H9 (cell line): ENCODE data around the gene XNDC1N. TPM values are rescaled to one million over a fixed set of nuclear protein-coding genes. Genes with fewer than 3 reads are reported as not detected.

ENCODE experiments used
- DNase-seq: peaks from one replicate; pipeline ENCODE4 v3.0.0-alpha.2; 2017
- H2AFZ ChIP-seq: one replicate; pipeline ENCODE4 v1.6.1; 2013; ENCODE audit warnings: mild to moderate bottlenecking, low read length, control low read depth, moderate library complexity
- H2AK5ac ChIP-seq: 2 replicates; pipeline ENCODE4 v1.6.1; 2013; ENCODE audit warnings: low read length, control low read depth, mixed read lengths; ENCODE audit not compliant: insufficient read length
- H2BK120ac ChIP-seq: one replicate; pipeline ENCODE4 v1.6.1; 2013; ENCODE audit warnings: low read depth, mild to moderate bottlenecking, low read length, control low read depth, inconsistent platforms; ENCODE audit not compliant: poor library complexity, severe bottlenecking
- H2BK12ac ChIP-seq: 2 replicates; pipeline ENCODE4 v1.6.1; 2013; ENCODE audit warnings: low read length, control low read depth, mixed read lengths, low read depth; ENCODE audit not compliant: insufficient read length
- H2BK15ac ChIP-seq: 2 replicates; pipeline ENCODE4 v1.6.1; 2013; ENCODE audit warnings: low read depth, low read length, control low read depth
- H2BK20ac ChIP-seq: one replicate; pipeline ENCODE4 v1.6.1; 2013; ENCODE audit warnings: low read depth, mild to moderate bottlenecking, low read length, control low read depth, inconsistent platforms; ENCODE audit not compliant: poor library complexity, severe bottlenecking
- H2BK5ac ChIP-seq: 2 replicates; pipeline ENCODE4 v1.6.1; 2013; ENCODE audit warnings: low read length, control low read depth, mixed read lengths; ENCODE audit not compliant: insufficient read length
- H3K14ac ChIP-seq: 2 replicates; pipeline ENCODE4 v1.6.1; 2013; ENCODE audit warnings: low read length, control low read depth; ENCODE audit not compliant: insufficient read depth
- H3K18ac ChIP-seq: 2 replicates; pipeline ENCODE4 v1.6.1; 2013; ENCODE audit warnings: low read depth, mild to moderate bottlenecking, mixed read lengths, low read length, control low read depth; ENCODE audit not compliant: insufficient read length
- H3K23ac ChIP-seq: 2 replicates; pipeline ENCODE4 v1.6.1; 2013; ENCODE audit warnings: low read length, control low read depth, mixed read lengths, low read depth; ENCODE audit not compliant: insufficient read length
- H3K23me2 ChIP-seq: 2 replicates; pipeline ENCODE4 v1.6.1; 2013; ENCODE audit warnings: low read depth, mild to moderate bottlenecking, mixed read lengths, low read length, control low read depth; ENCODE audit not compliant: insufficient read length, poor library complexity, severe bottlenecking
- H3K27ac ChIP-seq: 2 replicates; pipeline ENCODE4 v1.5.1; 2013; ENCODE audit warnings: low read length, control low read depth, mixed read lengths, low read depth; ENCODE audit not compliant: insufficient read length
- H3K27me3 ChIP-seq: 2 replicates; pipeline ENCODE4 v1.6.1; 2013; ENCODE audit warnings: low read length, control low read depth, inconsistent platforms; ENCODE audit not compliant: insufficient read depth
- H3K4ac ChIP-seq: 2 replicates; pipeline ENCODE4 v1.6.1; 2013; ENCODE audit warnings: low read depth, mild to moderate bottlenecking, control low read depth, inconsistent platforms, low read length, moderate library complexity
- H3K4me1 ChIP-seq: 2 replicates; pipeline ENCODE4 v1.6.1; 2013; ENCODE audit warnings: low read length, control low read depth, inconsistent platforms; ENCODE audit not compliant: insufficient read depth
- H3K4me2 ChIP-seq: 2 replicates; pipeline ENCODE4 v1.6.1; 2013; ENCODE audit warnings: low read length, control low read depth, mixed read lengths; ENCODE audit not compliant: insufficient read length, insufficient read depth
- H3K56ac ChIP-seq: 2 replicates; pipeline ENCODE4 v1.6.1; 2013; ENCODE audit warnings: low read depth, mild to moderate bottlenecking, mixed read lengths, low read length, control low read depth; ENCODE audit not compliant: insufficient read length
- H3K79me1 ChIP-seq: 2 replicates; pipeline ENCODE4 v1.6.1; 2013; ENCODE audit warnings: low read depth, mild to moderate bottlenecking, moderate library complexity, low read length, control low read depth, inconsistent platforms; ENCODE audit not compliant: insufficient read depth, poor library complexity, severe bottlenecking
- H3K79me2 ChIP-seq: 2 replicates; pipeline ENCODE4 v1.6.1; 2013; ENCODE audit warnings: low read length, control low read depth, inconsistent platforms; ENCODE audit not compliant: insufficient read depth
- H3K9ac ChIP-seq: 2 replicates; pipeline ENCODE4 v1.6.1; 2013; ENCODE audit warnings: low read length, control low read depth, mixed read lengths; ENCODE audit not compliant: insufficient read length; ENCODE audit errors: extremely low read depth
- H3K9me3 ChIP-seq: one replicate; pipeline ENCODE4 v1.6.1; 2013; ENCODE audit warnings: low read depth, low read length, inconsistent platforms; ENCODE audit not compliant: control insufficient read depth
- H3T11ph ChIP-seq: one replicate; pipeline ENCODE4 v1.6.1; 2013; ENCODE audit warnings: mild to moderate bottlenecking, low read length, control low read depth, inconsistent platforms
- H4K20me1 ChIP-seq: one replicate; pipeline ENCODE4 v1.6.1; 2013; ENCODE audit not compliant: control insufficient read depth, insufficient read length, insufficient read depth
- H4K5ac ChIP-seq: 2 replicates; pipeline ENCODE4 v1.6.1; 2013; ENCODE audit warnings: low read depth, mild to moderate bottlenecking, mixed read lengths, low read length, control low read depth; ENCODE audit not compliant: insufficient read length
- H4K8ac ChIP-seq: replicated peaks from 2 replicates; pipeline ENCODE4 v1.6.1; 2013; ENCODE audit warnings: low read length, control low read depth, mixed read lengths, low read depth; ENCODE audit not compliant: insufficient read length
- H4K91ac ChIP-seq: 2 replicates; pipeline ENCODE4 v1.6.1; 2013; ENCODE audit warnings: low read depth, mild to moderate bottlenecking, moderate library complexity, mixed read lengths, low read length, control low read depth; ENCODE audit not compliant: insufficient read length
- H3K27ac Mint-ChIP-seq, 3 experiments: 2 replicates in 2 of 3; 3 replicates in 1 of 3; pipeline ENCODE4 v1.8.0; 2020 to 2021; ENCODE audit warnings: mixed read lengths in 3 of 3, mild to moderate bottlenecking in 1 of 3, moderate library complexity in 1 of 3
- H3K27me3 Mint-ChIP-seq: 2 replicates; pipeline ENCODE4 v1.8.0; 2021; ENCODE audit warnings: low read depth, mild to moderate bottlenecking, moderate library complexity, mixed read lengths
- H3K36me3 Mint-ChIP-seq, 3 experiments: 2 replicates in 2 of 3; 3 replicates in 1 of 3; pipeline ENCODE4 v1.8.0; 2020 to 2021; ENCODE audit warnings: low read depth in 3 of 3, mixed read lengths in 3 of 3; ENCODE audit not compliant: insufficient read depth in 1 of 3
- H3K4me1 Mint-ChIP-seq, 2 experiments: 2 replicates each; pipeline ENCODE4 v1.8.0; 2020; ENCODE audit warnings: mixed read lengths in 2 of 2
- H3K4me3 Mint-ChIP-seq, 2 experiments: 2 replicates in 1 of 2; 3 replicates in 1 of 2; pipeline ENCODE4 v1.8.0; 2020 to 2021; ENCODE audit warnings: mild to moderate bottlenecking in 2 of 2, mixed read lengths in 2 of 2, moderate library complexity in 1 of 2
- H3K9me3 Mint-ChIP-seq, 2 experiments: 2 replicates in 1 of 2; 3 replicates in 1 of 2; pipeline ENCODE4 v1.8.0; 2020; ENCODE audit warnings: mild to moderate bottlenecking in 2 of 2, mixed read lengths in 2 of 2, moderate library complexity in 1 of 2
- CTCF ChIP-seq: fragments of 200-600 bp; sonication (generic); conservative IDR thresholded peaks from 3 replicates; pipeline ENCODE4 v1.8.0; 2021; ENCODE audit warnings: antibody characterized with exemption, mild to moderate bottlenecking
- WGBS: extraction: QIAGEN DNeasy Blood & Tissue Kit; methylation state at CpG from one replicate; pipeline ENCODE4 v1.1.7; 2013; ENCODE audit warnings: missing lambda C conversion rate, low lambda C conversion rate, mixed read lengths; ENCODE audit not compliant: insufficient read length; ENCODE audit errors: extremely low coverage; 5-methylcytosine and 5-hydroxymethylcytosine counted together
- total RNA-seq: library from RNA; stranded (reverse); gene quantifications from 2 replicates; pipeline ENCODE4 v1.2.1, GENCODE V29; 2021

Gene XNDC1N
- total RNA-seq, 1 experiment from 2014 or later, result 11.0 TPM

GRCh38 chr11:71949034-71949433, 20.6 kb upstream of the XNDC1N start:
- Histone ChIP-seq H2BK12ac (no peak overlapping the region), H2BK15ac (no peak overlapping the region), H3K9me3 (no peaks in the 10 kb centered on the region), H3K27ac (no peak overlapping the region), H4K5ac (no peak overlapping the region), H3K23ac (no peak overlapping the region), H3K27me3 (no peaks in the 10 kb centered on the region), H3K14ac (no peak overlapping the region), H3K4ac (no peak overlapping the region), H2BK5ac (no peak overlapping the region), H4K20me1 (no peaks in the 10 kb centered on the region), H2BK120ac (no peak overlapping the region), H3K56ac (no peak overlapping the region), H2AK5ac (no peak overlapping the region), H3K18ac (no peak overlapping the region), H3T11ph (no peak overlapping the region), H3K4me2 (no peak overlapping the region), H2AFZ (no peak overlapping the region), H2BK20ac (no peak overlapping the region), H3K79me2 (no peaks in the 10 kb centered on the region), H3K79me1 (peaks cover 3% of the 10 kb centered on the region), H3K23me2 (no peaks in the 10 kb centered on the region), H3K9ac (no peak overlapping the region), H3K4me1 (no peaks in the 10 kb centered on the region), H4K91ac (no peak overlapping the region), H4K8ac (no peak overlapping the region)
- no peak for DNase-seq
- Mint-ChIP-seq H3K4me3 (no peak overlapping the region), H3K36me3 (no peaks in the 10 kb centered on the region), H3K9me3 (no peaks in the 10 kb centered on the region), H3K27me3 (no peaks in the 10 kb centered on the region; the same call in 1 of the 2 replicates), H3K27ac (no peak overlapping the region), H3K4me1 (peaks cover 2 to 3% of the 10 kb centered on the region in 2 experiments; a peak in 2 of 4 replicates)
- no peak for TF ChIP-seq CTCF
- no CpG with 5 or more reads among the region's 6 CpGs for WGBS
